H9 (cell line): ENCODE measurements around the gene CPAMD8. TPM values are rescaled to one million over a fixed set of nuclear protein-coding genes. Genes with fewer than 3 reads are reported as not detected.

Source experiments
- DNase-seq: peaks from one replicate; pipeline ENCODE4 v3.0.0-alpha.2; 2017
- H2AFZ ChIP-seq: one replicate; pipeline ENCODE4 v1.6.1; 2013; ENCODE audit warnings: mild to moderate bottlenecking, low read length, control low read depth, moderate library complexity
- H2AK5ac ChIP-seq: 2 replicates; pipeline ENCODE4 v1.6.1; 2013; ENCODE audit warnings: low read length, control low read depth, mixed read lengths; ENCODE audit not compliant: insufficient read length
- H2BK120ac ChIP-seq: one replicate; pipeline ENCODE4 v1.6.1; 2013; ENCODE audit warnings: low read depth, mild to moderate bottlenecking, low read length, control low read depth, inconsistent platforms; ENCODE audit not compliant: poor library complexity, severe bottlenecking
- H2BK12ac ChIP-seq: 2 replicates; pipeline ENCODE4 v1.6.1; 2013; ENCODE audit warnings: low read length, control low read depth, mixed read lengths, low read depth; ENCODE audit not compliant: insufficient read length
- H2BK15ac ChIP-seq: 2 replicates; pipeline ENCODE4 v1.6.1; 2013; ENCODE audit warnings: low read depth, low read length, control low read depth
- H2BK20ac ChIP-seq: one replicate; pipeline ENCODE4 v1.6.1; 2013; ENCODE audit warnings: low read depth, mild to moderate bottlenecking, low read length, control low read depth, inconsistent platforms; ENCODE audit not compliant: poor library complexity, severe bottlenecking
- H2BK5ac ChIP-seq: 2 replicates; pipeline ENCODE4 v1.6.1; 2013; ENCODE audit warnings: low read length, control low read depth, mixed read lengths; ENCODE audit not compliant: insufficient read length
- H3K14ac ChIP-seq: 2 replicates; pipeline ENCODE4 v1.6.1; 2013; ENCODE audit warnings: low read length, control low read depth; ENCODE audit not compliant: insufficient read depth
- H3K18ac ChIP-seq: 2 replicates; pipeline ENCODE4 v1.6.1; 2013; ENCODE audit warnings: low read depth, mild to moderate bottlenecking, mixed read lengths, low read length, control low read depth; ENCODE audit not compliant: insufficient read length
- H3K23ac ChIP-seq: 2 replicates; pipeline ENCODE4 v1.6.1; 2013; ENCODE audit warnings: low read length, control low read depth, mixed read lengths, low read depth; ENCODE audit not compliant: insufficient read length
- H3K23me2 ChIP-seq: 2 replicates; pipeline ENCODE4 v1.6.1; 2013; ENCODE audit warnings: low read depth, mild to moderate bottlenecking, mixed read lengths, low read length, control low read depth; ENCODE audit not compliant: insufficient read length, poor library complexity, severe bottlenecking
- H3K27ac ChIP-seq: 2 replicates; pipeline ENCODE4 v1.5.1; 2013; ENCODE audit warnings: low read length, control low read depth, mixed read lengths, low read depth; ENCODE audit not compliant: insufficient read length
- H3K27me3 ChIP-seq: 2 replicates; pipeline ENCODE4 v1.6.1; 2013; ENCODE audit warnings: low read length, control low read depth, inconsistent platforms; ENCODE audit not compliant: insufficient read depth
- H3K4ac ChIP-seq: 2 replicates; pipeline ENCODE4 v1.6.1; 2013; ENCODE audit warnings: low read depth, mild to moderate bottlenecking, control low read depth, inconsistent platforms, low read length, moderate library complexity
- H3K4me1 ChIP-seq: 2 replicates; pipeline ENCODE4 v1.6.1; 2013; ENCODE audit warnings: low read length, control low read depth, inconsistent platforms; ENCODE audit not compliant: insufficient read depth
- H3K4me2 ChIP-seq: 2 replicates; pipeline ENCODE4 v1.6.1; 2013; ENCODE audit warnings: low read length, control low read depth, mixed read lengths; ENCODE audit not compliant: insufficient read length, insufficient read depth
- H3K56ac ChIP-seq: 2 replicates; pipeline ENCODE4 v1.6.1; 2013; ENCODE audit warnings: low read depth, mild to moderate bottlenecking, mixed read lengths, low read length, control low read depth; ENCODE audit not compliant: insufficient read length
- H3K79me1 ChIP-seq: 2 replicates; pipeline ENCODE4 v1.6.1; 2013; ENCODE audit warnings: low read depth, mild to moderate bottlenecking, moderate library complexity, low read length, control low read depth, inconsistent platforms; ENCODE audit not compliant: insufficient read depth, poor library complexity, severe bottlenecking
- H3K79me2 ChIP-seq: 2 replicates; pipeline ENCODE4 v1.6.1; 2013; ENCODE audit warnings: low read length, control low read depth, inconsistent platforms; ENCODE audit not compliant: insufficient read depth
- H3K9ac ChIP-seq: 2 replicates; pipeline ENCODE4 v1.6.1; 2013; ENCODE audit warnings: low read length, control low read depth, mixed read lengths; ENCODE audit not compliant: insufficient read length; ENCODE audit errors: extremely low read depth
- H3K9me3 ChIP-seq: one replicate; pipeline ENCODE4 v1.6.1; 2013; ENCODE audit warnings: low read depth, low read length, inconsistent platforms; ENCODE audit not compliant: control insufficient read depth
- H3T11ph ChIP-seq: one replicate; pipeline ENCODE4 v1.6.1; 2013; ENCODE audit warnings: mild to moderate bottlenecking, low read length, control low read depth, inconsistent platforms
- H4K20me1 ChIP-seq: one replicate; pipeline ENCODE4 v1.6.1; 2013; ENCODE audit not compliant: control insufficient read depth, insufficient read length, insufficient read depth
- H4K5ac ChIP-seq: 2 replicates; pipeline ENCODE4 v1.6.1; 2013; ENCODE audit warnings: low read depth, mild to moderate bottlenecking, mixed read lengths, low read length, control low read depth; ENCODE audit not compliant: insufficient read length
- H4K8ac ChIP-seq: replicated peaks from 2 replicates; pipeline ENCODE4 v1.6.1; 2013; ENCODE audit warnings: low read length, control low read depth, mixed read lengths, low read depth; ENCODE audit not compliant: insufficient read length
- H4K91ac ChIP-seq: 2 replicates; pipeline ENCODE4 v1.6.1; 2013; ENCODE audit warnings: low read depth, mild to moderate bottlenecking, moderate library complexity, mixed read lengths, low read length, control low read depth; ENCODE audit not compliant: insufficient read length
- H3K27ac Mint-ChIP-seq, 3 experiments: 2 replicates in 2 of 3; 3 replicates in 1 of 3; pipeline ENCODE4 v1.8.0; 2020 to 2021; ENCODE audit warnings: mixed read lengths in 3 of 3, mild to moderate bottlenecking in 1 of 3, moderate library complexity in 1 of 3
- H3K27me3 Mint-ChIP-seq: 2 replicates; pipeline ENCODE4 v1.8.0; 2021; ENCODE audit warnings: low read depth, mild to moderate bottlenecking, moderate library complexity, mixed read lengths
- H3K36me3 Mint-ChIP-seq, 3 experiments: 2 replicates in 2 of 3; 3 replicates in 1 of 3; pipeline ENCODE4 v1.8.0; 2020 to 2021; ENCODE audit warnings: low read depth in 3 of 3, mixed read lengths in 3 of 3; ENCODE audit not compliant: insufficient read depth in 1 of 3
- H3K4me1 Mint-ChIP-seq, 2 experiments: 2 replicates each; pipeline ENCODE4 v1.8.0; 2020; ENCODE audit warnings: mixed read lengths in 2 of 2
- H3K4me3 Mint-ChIP-seq, 2 experiments: 2 replicates in 1 of 2; 3 replicates in 1 of 2; pipeline ENCODE4 v1.8.0; 2020 to 2021; ENCODE audit warnings: mild to moderate bottlenecking in 2 of 2, mixed read lengths in 2 of 2, moderate library complexity in 1 of 2
- H3K9me3 Mint-ChIP-seq, 2 experiments: 2 replicates in 1 of 2; 3 replicates in 1 of 2; pipeline ENCODE4 v1.8.0; 2020; ENCODE audit warnings: mild to moderate bottlenecking in 2 of 2, mixed read lengths in 2 of 2, moderate library complexity in 1 of 2
- WGBS: extraction: QIAGEN DNeasy Blood & Tissue Kit; methylation state at CpG from one replicate; pipeline ENCODE4 v1.1.7; 2013; ENCODE audit warnings: missing lambda C conversion rate, low lambda C conversion rate, mixed read lengths; ENCODE audit not compliant: insufficient read length; ENCODE audit errors: extremely low coverage; 5-methylcytosine and 5-hydroxymethylcytosine counted together
- total RNA-seq: library from RNA; stranded (reverse); gene quantifications from 2 replicates; pipeline ENCODE4 v1.2.1, GENCODE V29; 2021
- TF ChIP-seq, protein P1 (sequence below): fragments of 200-600 bp; sonication (generic); conservative IDR thresholded peaks from 3 replicates; pipeline ENCODE4 v1.8.0; 2021; ENCODE audit warnings: antibody characterized with exemption, mild to moderate bottlenecking

CPAMD8 gene
- total RNA-seq, 1 experiment from 2014 or later: 12.0 TPM

DNA sequence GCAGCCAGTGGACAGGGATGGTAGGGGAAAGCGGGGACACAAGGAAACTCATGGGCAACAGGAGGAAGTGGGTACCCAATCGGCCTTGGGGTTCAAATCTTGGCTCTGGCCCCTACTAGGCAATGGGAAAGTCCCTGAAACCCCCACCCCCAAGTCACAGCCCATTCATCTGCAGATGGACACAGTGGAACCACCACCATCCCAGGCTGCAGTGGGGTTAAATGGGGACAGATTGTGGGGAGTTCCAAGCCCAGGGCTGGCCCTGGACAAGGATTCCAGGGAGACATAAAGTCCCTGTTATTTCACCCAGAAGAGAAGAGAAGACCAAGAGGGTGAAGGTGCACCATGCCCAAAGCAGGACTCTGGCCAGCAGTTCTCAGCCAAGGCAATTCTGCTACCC is 48.5 kb downstream of the CPAMD8 start:
- no peaks in the 10 kb centered on the region for H3K79me1 ChIP-seq
- no peak overlapping the region for H3K4ac ChIP-seq
- no peak overlapping the region for H3K27ac ChIP-seq
- H4K20me1 ChIP-seq: no peaks in the 10 kb centered on the region
- TF ChIP-seq, protein P1, sequence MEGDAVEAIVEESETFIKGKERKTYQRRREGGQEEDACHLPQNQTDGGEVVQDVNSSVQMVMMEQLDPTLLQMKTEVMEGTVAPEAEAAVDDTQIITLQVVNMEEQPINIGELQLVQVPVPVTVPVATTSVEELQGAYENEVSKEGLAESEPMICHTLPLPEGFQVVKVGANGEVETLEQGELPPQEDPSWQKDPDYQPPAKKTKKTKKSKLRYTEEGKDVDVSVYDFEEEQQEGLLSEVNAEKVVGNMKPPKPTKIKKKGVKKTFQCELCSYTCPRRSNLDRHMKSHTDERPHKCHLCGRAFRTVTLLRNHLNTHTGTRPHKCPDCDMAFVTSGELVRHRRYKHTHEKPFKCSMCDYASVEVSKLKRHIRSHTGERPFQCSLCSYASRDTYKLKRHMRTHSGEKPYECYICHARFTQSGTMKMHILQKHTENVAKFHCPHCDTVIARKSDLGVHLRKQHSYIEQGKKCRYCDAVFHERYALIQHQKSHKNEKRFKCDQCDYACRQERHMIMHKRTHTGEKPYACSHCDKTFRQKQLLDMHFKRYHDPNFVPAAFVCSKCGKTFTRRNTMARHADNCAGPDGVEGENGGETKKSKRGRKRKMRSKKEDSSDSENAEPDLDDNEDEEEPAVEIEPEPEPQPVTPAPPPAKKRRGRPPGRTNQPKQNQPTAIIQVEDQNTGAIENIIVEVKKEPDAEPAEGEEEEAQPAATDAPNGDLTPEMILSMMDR: no peak
- H3K9me3 ChIP-seq: no peaks in the 10 kb centered on the region
- no peak overlapping the region for H3K18ac ChIP-seq
- H3K4me3 Mint-ChIP-seq: no peak overlapping the region
- no peak overlapping the region for H2BK20ac ChIP-seq
- no peak overlapping the region for H3K4me2 ChIP-seq
- WGBS: no CpG with 5 or more reads among the region's 2 CpGs
- no peaks in the 10 kb centered on the region for H3K27me3 ChIP-seq
- H2AFZ ChIP-seq: no peak overlapping the region
- H4K8ac ChIP-seq: no peak overlapping the region
- no peak overlapping the region for H3K9ac ChIP-seq
- no peak overlapping the region for H2BK120ac ChIP-seq
- no peak overlapping the region for H3T11ph ChIP-seq
- no peaks in the 10 kb centered on the region for H3K4me1 ChIP-seq
- H4K5ac ChIP-seq: no peak overlapping the region
- no peak overlapping the region for H4K91ac ChIP-seq
- no peak overlapping the region for H2BK15ac ChIP-seq
- no peak overlapping the region for H3K23ac ChIP-seq
- H3K23me2 ChIP-seq: no peaks in the 10 kb centered on the region
- no peak overlapping the region for H3K14ac ChIP-seq
- H2BK12ac ChIP-seq: no peak overlapping the region
- H2BK5ac ChIP-seq: no peak overlapping the region
- H3K36me3 Mint-ChIP-seq: peaks cover 0 to 9% (median 4%) of the 10 kb centered on the region in 3 experiments; a peak in 4 of 7 replicates
- H3K4me1 Mint-ChIP-seq: no peaks in the 10 kb centered on the region
- no peak overlapping the region for H3K56ac ChIP-seq
- no peaks in the 10 kb centered on the region for H3K27me3 Mint-ChIP-seq
- no peak for DNase-seq
- no peak overlapping the region for H2AK5ac ChIP-seq
- H3K9me3 Mint-ChIP-seq: peaks cover 5 to 9% of the 10 kb centered on the region in 2 experiments; a peak in 3 of 5 replicates
- H3K27ac Mint-ChIP-seq: 0 out of 7 replicates have a peak overlapping the region, but pooled peaks of 1 of the 3 experiments have one; percentile 64
- H3K79me2 ChIP-seq: no peaks in the 10 kb centered on the region
